ENCODE results near the gene TMCO4.

The TMCO4 gene

DNA sequence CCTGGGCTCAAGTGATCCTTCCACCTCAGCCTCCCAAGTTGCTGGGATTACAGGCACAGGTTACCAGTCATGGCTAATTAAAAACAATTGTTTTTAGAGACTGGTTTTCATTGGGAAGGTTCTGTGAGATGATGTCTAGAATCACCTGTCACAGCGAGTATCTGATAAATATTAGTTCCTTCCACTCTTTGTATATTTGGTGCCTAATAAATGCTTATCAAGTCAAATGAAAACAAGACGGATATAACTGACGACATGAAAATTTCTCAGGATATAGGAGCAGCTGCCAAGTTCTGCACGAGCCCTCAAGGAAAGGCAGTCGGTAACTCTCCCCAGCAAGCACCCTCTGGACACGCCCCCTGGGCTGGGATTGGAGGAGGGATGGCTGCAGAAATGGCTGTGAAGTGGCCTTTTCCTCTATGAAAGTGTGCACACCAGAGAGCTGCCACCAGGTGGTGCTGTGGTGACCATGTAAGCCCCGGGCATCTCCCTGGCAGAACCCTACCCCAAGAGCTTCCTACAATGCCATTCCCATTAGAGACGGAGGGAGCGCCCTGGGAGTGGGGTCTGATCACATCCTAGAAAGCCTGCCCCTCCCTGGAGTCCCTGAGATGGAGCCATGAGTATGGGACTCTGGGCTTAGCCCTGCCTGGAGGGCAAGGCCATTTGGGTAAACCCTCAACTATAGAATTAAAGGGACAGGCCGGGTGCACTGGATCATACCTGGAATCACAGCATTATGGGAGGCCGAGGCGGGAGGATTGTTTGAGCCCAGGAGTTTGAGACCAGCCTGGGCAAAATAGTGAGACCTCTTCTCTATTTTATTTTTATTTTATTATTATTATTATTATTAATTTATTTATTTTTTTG, 84.1 kb downstream of the TMCO4 start:
- peak; percentile 89 for DNase-seq (ENCODE audit: low read depth)

DNA sequence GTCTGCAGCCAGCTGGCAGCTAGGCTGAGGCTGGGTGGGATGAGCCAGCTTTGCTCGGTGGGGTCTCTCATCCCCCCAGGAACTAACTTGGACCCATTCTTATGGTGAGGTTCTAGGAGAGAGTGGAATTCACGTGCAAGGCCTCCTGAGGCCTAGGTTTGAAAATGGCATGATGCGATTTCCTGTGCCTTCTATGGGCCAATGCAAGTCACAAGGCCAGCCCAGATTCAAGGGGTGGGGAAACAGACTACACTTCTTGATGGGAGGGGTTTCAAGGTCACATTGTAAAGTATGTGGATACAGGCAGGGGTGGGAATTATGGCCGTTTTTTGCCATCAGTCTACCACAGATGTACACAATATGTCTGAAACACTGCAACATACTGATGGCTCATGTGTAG, 86.8 kb downstream of the TMCO4 start:
- DNase-seq (ENCODE audit: low read depth), result no peak

DNA sequence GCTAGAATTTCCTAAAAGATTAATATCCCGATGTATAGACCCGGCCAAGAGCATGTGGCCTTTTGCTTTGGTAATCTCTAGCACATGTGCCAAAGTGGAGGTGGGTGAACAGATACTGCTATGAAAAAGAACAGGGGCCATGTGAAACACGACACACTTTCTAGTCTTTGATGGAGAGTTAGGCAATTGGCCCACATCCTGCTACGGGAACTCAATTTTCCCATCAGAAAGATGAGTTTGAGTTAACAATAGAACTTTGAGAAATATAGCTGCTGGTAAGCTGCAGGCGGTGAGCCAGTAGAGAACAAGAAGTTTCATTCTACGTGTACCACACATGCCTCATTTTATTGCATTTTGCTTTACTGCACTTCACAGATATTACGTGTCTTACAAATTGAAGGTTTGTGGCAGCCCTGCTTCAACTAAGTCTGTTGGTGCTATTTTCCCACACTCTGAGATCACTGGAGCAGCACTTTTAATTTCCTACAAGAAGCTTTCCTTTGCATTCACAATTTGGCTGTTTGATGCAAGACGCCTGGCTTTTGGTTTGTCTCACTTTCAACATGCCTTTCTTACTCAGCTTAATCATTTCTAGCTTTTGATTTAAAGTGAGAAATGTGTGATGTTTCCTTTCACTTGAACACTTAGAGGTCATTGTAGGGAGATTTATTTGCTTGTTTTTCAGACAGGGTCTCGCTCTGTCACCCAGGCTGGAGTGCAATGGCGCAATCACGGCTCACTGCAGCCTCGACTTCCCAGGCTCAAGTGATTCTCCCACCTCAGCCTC, 88.7 kb downstream of the TMCO4 start:
- no peak for DNase-seq (ENCODE audit: low read depth)

DNA sequence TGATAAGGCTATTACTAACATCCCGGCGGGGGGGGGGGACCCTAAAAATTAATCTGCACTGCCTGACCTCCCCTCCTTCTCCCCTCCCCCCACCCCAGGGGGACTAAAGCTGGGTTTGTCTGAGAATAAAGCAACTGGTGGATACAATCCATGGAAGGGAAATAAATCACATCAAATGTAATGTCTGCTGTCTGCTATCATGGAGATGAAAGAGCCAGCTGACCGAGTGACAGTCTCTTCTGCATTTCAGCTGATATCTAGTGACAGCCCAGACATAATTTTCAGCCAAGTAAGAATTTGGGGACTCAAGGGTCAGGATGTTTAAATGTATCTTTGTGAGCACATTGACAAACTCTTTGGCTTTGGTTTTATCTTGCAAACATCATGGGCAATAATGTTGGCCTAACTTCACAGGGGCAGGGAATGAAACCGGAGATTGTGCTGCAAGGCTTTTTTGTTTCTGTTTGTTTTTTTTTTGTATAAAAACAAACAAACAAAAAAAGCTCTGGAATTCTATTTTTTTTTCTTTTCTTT, 90.4 kb downstream of the TMCO4 start:
- no peak for DNase-seq (ENCODE audit: low read depth)

DNA sequence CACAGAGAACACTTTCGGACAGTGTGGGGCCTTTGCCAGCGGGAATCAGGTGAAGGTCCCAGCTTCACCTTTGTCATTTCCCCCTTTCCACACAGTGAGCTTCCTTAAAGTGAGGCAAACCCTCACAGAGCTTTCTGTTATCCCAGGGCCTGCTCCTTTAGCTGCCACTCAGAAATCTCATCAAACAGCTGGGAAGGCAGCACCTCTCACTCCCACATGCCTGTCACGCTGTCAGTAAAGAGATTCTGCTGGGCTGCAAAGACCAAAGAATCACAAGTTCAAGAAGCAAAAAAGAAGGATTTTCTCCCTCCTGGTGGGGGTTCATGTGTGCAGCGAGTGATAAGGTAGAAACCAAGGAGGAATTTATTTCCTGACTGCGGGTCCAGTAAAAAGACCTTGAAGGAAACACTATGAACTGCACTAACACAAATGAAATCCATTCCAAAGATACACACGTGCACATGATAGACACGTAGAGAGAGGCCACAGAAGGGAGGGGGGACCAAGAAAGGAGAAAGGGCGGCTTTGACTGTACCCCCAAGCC, 91.1 kb downstream of the TMCO4 start:
- DNase-seq (ENCODE audit: low read depth), result no peak

DNA sequence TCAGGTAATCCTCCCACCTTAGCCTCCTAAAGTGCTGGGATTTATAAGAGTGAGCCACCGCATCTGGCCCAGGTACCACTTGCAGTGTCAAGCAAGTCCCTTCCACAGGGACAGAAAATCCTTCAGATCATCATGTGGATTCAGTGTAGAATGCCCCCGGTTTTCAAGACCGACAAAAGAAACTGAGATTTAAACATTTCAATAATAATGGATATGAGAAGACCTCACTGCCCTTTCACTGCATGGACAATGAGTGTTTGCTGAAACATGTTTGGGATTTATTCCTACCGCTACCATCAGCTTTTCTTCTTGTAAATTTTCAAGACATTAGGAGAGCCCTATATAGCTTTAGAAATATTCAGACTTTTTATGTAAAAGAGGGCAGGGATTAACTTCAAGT, 93.6 kb downstream of the TMCO4 start:
- no peak for DNase-seq (ENCODE audit: low read depth)

DNA sequence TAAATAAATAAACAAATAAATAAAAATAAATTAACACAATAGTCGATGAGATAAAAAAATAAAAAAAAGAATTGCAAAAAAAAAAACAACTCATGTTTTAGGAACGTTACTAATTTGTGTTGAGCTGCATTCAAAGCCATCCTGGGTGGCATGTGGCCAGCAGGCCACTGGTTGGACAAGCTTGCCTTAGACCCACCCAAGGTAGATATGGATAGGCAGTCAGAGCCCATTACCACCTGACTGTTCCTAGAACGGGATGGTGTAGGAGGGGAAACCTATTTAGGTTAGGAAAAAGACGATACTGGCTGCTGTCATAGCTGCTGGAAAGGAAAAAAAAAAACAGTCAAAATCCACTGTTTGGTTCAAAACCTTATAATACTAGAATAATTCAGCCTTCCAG, 94.3 kb downstream of the TMCO4 start:
- DNase-seq (ENCODE audit: low read depth), result no peak

DNA sequence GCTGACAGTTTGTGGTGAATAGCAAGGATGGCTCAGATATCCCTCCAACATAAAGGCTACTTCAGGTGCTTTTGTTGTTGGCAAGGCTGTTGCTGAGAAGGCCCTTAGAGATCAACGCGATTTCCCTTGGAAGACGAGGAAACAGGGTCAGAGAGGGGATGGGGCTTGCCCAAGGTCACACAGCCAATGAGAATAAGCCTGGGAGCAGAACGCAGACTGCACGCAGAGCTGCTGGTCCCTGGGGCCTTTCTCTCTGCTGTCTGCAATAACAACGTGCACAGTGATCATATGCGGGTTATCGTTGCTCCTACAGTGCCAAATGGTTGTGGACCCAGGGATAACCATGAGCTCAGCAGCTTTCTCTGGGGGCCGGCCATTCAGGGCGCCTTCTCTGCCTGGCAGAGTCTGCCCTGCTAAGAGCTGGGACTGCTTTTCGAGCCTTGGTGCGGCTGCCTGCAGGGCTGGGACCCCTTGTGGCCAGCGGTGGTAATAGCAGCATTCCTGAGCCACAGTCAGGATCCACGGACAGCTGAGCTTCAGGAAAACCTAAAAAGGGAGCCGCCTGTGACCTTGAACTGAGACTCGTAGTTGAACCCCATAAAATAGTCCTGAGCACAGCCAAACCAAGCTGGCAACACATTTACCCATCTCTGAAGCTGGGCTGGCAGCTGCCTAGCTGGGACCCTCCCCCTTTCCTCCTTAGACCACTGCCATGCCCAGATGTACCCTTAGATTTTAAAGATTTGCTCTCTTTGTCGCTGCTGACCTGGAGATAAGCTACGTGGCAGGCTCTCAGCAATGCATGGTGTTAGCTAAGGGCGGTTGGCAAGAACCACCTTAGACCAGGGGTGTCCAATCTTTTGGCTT, 95.2 kb downstream of the TMCO4 start:
- peak; percentile 45 for DNase-seq (ENCODE audit: low read depth)

DNA sequence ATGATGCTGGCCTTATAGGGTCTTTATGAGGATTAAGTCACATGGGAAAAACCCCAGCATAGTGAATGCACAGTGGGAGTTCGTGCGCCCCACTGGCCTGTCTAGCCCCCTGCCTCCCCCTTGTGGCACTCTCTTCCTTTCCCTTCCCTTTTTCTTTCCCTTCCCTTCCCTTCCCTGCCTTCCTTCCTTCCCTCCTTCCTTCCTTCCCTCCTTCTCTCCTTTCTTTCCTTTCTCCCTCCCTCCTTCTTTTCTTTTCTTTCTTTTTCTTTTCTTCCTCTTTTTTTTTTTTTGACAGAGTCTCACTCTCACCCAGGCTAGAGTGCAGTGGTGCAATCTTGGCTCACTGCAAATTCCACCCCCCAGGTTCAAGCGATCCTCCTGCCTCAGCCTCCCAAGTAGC, 96.4 kb downstream of the TMCO4 start:
- no peak for DNase-seq (ENCODE audit: low read depth)

DNA sequence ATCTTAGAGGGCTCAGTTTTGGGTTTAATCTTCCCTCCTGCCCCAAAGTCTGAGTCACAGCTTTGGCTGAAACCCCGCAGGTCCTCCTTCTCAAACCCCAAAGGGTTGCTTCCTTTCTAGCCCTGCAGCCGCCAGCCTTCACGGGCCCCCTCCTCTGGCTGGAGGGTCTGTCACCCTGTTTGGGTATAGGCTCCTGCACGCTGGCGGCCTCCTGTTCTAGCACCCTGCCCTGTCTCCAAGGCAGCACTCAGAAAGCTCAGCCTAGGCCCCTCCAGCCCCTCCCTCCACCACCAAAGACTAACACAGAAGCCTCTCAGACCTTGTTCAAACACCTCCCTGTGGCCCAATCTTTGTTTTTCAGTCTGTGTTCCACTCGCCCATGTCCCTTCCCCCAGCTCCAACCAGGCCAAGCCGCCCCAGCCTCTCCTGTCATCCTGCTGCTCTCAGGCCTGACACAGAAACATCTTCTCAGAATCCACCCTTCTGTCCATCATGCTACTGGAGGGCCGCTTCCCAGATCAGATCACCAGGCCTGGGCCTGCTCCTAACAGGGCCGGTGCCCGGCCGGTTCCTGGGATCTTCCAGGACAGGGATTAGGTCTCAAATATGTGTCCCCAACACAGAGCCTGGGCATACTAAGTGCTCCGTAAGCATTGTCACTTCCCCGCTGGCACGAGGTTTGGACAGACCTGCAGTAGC, 99.5 kb downstream of the TMCO4 start:
- no peak for DNase-seq (ENCODE audit: low read depth)

DNA sequence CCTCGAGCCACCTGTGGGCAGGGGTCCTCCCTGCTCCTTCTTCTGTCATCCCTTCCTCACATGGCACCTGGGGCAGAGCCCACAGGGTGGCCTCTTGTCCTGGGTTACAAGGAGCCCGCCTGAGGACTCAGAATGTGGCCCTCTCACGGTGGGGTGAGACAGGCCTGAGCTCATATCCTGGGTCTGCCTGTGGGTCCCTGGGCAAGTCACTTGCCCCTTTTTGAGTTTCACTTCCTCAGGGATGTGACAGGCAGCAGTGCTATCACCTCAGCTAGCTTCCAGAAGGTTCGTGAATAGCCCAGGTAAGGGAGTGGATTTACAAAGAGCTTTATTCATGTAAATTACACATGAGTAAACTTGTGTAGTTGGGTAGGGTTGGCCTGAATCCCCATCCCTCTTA, 101.5 kb downstream of the TMCO4 start:
- no peak for DNase-seq (ENCODE audit: low read depth)

DNA sequence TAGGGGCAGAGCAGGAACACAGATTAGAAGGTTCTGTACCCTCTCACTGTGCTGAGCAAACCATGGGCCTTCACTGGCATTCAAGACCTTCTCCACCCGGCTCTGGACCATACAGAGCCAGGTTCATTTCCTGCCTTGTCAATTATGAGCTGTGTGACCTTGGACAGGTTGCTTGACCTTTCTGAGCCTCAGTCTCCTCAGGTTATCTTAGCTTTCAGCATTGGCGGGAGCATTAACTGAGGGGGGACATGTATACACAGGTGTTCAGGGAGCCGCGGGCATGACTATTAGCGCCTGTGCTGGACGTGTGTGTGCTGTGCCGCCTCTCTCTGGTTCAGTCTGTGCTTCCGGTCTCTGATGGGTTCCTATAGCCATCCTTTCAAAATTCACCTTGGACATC, 102.9 kb downstream of the TMCO4 start:
- DNase-seq (ENCODE audit: low read depth), result no peak

DNA sequence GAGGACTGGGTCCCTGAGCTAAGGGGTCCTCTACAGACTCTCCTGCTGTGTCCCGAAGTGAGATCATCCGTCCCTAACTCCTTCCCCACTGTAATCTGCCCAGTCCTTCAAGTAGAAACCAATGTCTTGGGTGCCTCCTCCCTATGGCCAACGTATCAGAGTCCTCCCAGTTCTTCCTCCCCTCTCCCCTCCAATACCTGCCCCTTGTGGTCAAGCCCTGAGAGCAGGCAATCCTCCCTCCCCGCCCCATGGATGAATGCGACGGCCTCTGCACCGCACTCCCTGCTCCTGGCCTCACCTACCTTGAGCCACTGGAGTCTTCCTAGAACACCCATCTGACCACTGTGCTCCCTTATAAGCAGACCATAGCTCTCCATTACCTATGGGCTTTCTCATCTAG, 103.9 kb downstream of the TMCO4 start:
- DNase-seq (ENCODE audit: low read depth), result no peak

DNA sequence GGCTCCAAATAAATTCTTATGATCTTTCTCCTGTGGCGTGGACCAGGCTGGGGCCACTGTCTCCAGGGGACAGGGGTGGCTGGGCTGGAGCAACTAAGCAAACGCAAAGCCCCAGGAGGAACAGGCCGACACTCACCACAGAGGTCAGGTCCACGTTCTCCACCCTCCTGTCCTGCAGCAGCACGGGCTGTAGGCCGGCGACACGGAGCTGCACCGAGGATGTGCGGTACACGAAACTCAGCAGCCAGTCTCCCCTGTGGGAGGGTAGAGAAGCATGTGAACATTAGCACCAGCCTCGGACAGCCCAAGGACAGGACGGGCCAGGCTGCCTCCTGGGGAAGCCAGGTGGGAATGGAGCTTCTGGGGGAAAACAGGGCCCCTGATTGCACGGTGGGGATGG, 105.4 kb downstream of the TMCO4 start:
- no peak for DNase-seq (ENCODE audit: low read depth)

DNA sequence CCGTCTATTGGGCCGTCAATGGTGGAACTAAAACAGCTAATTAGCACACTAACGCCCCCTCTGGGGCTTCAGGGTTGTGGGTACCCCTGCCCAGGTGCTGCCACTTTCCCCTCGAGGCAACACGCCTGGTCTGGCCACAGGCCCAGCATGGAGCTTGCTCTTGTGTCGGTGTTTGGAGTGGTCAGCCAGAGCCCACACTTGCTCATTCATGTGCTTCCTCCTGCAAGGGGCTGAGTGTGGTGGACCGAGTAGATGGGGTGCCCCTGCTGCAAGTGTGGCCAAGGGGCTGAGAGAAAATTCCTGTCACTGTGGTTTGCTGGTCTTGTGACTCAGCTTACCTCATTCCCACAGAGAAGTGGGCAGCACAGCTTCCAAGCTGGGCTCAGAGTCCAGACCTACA, 109.4 kb downstream of the TMCO4 start:
- DNase-seq (ENCODE audit: low read depth), result no peak

DNA sequence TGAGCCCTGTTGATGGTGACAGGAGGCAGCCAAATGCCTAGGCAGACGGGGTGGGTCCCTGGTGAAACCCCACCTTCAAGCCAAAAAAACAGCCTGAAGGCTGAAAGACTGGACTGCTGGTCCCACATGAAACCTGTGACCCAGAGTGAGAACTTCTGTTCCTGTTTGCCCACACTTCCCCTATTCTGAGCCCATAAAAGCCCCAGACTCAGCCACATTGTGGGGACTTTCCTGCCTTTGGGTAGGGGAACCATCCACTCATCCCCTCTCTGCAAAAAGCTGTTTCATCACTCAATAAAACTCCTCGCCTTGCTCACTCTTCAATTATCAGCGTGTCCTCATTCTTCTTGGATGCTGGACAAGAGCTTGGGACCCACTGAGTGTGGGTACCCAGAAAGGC, 109.9 kb downstream of the TMCO4 start:
- no peak for DNase-seq (ENCODE audit: low read depth)

DNA sequence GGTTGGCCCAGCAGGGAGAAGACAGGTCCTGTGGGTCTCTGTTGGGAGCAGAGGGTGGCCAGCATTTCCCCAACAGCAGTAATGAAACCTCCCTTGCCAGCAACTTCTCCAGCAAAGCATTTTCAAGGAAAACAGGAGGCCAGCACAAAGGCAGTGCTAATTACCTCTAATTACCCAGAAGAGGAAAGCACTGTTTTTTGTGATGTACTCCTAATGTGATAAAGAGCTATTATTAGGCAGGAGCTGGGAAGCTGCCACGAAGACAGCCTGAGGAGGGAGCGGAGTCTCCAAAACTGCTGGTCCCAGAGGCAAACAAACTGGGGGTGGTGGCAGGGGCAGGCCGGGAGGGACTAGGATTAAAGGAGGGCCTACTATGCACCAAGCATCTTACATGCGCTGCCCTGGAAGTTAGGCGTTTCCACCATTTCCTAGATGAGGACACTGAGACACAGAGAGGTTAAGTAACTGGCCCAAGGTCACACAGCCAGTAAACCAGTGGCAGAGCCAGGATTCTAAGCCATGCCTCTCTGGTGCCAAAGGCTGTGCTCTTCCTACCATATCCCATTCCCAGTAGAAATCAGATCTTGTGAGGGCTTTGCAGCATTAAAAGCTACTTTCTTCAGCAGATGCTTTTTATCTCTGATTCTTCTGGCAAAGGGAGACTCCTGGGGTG, 110.5 kb downstream of the TMCO4 start:
- no peak for DNase-seq (ENCODE audit: low read depth)

DNA sequence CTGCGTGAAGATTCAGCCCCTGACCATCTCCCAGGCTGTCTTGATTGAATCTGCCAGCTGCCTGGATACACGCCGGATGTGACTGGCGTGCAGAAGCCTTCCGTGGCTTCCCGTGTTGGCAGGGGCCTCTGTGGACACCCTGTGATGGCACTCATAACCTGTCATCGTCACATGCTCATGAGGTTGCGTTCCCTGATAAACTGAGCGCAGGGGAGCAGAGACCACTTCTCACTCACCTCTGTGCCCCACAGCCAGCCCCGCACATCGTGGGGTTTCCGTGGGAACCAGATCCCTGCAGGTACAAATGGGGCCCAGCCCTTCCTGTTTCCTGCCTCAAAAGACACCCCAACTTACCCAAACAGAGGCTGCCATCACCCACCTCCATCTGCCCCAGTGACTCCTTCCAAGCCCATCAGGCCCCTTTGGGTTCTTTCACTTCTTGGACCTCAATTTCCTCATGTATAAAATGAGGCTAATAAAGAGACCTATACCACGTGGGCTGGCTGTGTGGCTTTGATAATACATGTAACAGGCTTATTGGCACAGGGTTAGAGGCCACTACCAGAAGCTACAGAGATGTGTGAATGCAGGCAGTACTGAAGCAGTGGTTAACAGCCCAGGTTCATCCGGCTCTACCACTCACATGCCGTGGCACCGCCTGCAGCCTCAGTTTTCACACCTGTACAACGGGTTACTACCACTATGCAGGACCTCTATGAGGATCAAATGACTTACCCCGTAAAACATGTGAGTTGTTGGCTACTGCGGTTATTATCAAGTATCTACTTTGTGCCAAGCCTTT, 111.5 kb downstream of the TMCO4 start:
- DNase-seq (ENCODE audit: low read depth), result no peak

DNA sequence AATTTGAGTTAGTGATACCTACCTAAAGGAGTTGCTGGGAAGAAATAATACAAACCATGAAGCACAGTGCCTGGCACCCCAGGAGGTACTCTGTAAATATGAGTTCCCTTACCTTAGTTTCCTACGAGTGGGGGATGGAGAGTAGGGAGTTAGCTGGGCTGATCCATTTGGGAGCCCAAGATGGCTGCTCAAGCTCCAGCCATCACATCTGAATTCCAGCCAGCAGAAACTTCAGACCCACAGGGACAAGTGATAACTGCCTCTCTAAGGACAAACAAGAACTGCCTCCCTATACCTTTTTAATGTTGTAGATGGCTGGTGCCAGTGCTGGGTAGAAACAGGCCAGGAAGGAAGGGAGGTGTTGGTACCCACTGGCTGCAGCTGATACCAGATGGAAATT, 112.3 kb downstream of the TMCO4 start:
- DNase-seq (ENCODE audit: low read depth), result no peak

DNA sequence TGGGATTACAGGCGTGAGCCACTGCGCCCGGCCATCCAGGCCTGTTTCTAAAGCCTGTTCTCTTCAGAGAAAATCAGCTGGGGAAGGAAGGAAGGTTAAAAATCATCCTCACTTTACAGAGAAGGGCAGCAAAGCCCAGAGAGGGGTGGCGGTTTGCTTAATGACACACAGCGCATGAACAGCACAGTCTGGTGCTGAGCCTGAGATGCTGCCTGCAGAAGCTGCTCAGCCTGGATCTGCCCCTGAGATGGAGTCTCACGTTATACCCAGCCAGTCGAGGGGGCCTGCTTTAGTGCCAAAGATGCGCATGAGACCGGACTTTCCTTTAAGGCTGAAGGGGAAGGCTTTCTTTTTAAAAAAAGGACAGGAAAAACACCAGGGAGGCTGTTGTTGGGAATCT, 113.7 kb downstream of the TMCO4 start:
- no peak for DNase-seq (ENCODE audit: low read depth)
